NT2/D1 (cell line): Measurements from ENCODE around the gene FBXO47.
"Not testable (repeated sequence)": the region's sequence is repeated elsewhere in the genome, so short reads cannot be mapped to it uniquely, and the experiment has no call there.

Experiments
- YY1 ChIP-seq: IDR thresholded peaks from 2 replicates; pipeline ENCODE4 v1.6.1; 2011; ENCODE audit not compliant: insufficient read length, insufficient read depth
- ZNF274 ChIP-seq: IDR thresholded peaks from 2 replicates; pipeline ENCODE4 v1.6.1; 2011; ENCODE audit warnings: mild to moderate bottlenecking, low read depth, low read length

GRCh38 chr17:38911731-38912081 lies 55.5 kb downstream of the FBXO47 start:
- not testable (repeated sequence) for TF ChIP-seq YY1, ZNF274
